GM12873 (cell line): ENCODE data around the gene IYD.
A peak's percentile ranks its signal among the peaks of the same experiment; 100 is the strongest.

Experiments
- TF ChIP-seq, protein P1 (sequence below): IDR thresholded peaks from 2 replicates; pipeline ENCODE4 v1.5.1; 2012; ENCODE audit warnings: low read depth, mild to moderate bottlenecking, moderate library complexity, low read length, control low read depth; ENCODE audit not compliant: insufficient read depth; ENCODE audit errors: missing control alignments

The IYD gene

GRCh38 chr6:150395388-150396009, 26.7 kb downstream of the IYD start:
- TF ChIP-seq, protein P1, sequence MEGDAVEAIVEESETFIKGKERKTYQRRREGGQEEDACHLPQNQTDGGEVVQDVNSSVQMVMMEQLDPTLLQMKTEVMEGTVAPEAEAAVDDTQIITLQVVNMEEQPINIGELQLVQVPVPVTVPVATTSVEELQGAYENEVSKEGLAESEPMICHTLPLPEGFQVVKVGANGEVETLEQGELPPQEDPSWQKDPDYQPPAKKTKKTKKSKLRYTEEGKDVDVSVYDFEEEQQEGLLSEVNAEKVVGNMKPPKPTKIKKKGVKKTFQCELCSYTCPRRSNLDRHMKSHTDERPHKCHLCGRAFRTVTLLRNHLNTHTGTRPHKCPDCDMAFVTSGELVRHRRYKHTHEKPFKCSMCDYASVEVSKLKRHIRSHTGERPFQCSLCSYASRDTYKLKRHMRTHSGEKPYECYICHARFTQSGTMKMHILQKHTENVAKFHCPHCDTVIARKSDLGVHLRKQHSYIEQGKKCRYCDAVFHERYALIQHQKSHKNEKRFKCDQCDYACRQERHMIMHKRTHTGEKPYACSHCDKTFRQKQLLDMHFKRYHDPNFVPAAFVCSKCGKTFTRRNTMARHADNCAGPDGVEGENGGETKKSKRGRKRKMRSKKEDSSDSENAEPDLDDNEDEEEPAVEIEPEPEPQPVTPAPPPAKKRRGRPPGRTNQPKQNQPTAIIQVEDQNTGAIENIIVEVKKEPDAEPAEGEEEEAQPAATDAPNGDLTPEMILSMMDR = peak; percentile 78

GRCh38 chr6:150403458-150404246, 34.8 kb downstream of the IYD start:
- TF ChIP-seq, protein P1 = no peak

GRCh38 chr6:150406948-150407347, 38.1 kb downstream of the IYD start:
- TF ChIP-seq, protein P1 = no peak

- TF ChIP-seq, protein P1 = no peak
These were observed 40.0 kb downstream of the IYD start for GRCh38 chr6:150408842-150409241.

- TF ChIP-seq, protein P1 = no peak
These were observed 40.8 kb downstream of the IYD start for GRCh38 chr6:150409576-150410066.

GRCh38 chr6:150410399-150410798, 41.6 kb downstream of the IYD start:
- TF ChIP-seq, protein P1 = no peak

- TF ChIP-seq, protein P1 = no peak
These were observed 42.1 kb downstream of the IYD start for GRCh38 chr6:150410906-150411305.
